Right ventricle myocardium inferior (tissue), 1 donor: Measurements from ENCODE around the gene MACROD2. TPM values are rescaled to one million over a fixed set of nuclear protein-coding genes. Genes with fewer than 3 reads are reported as not detected.
"Not testable (repeated sequence)": the region's sequence is repeated elsewhere in the genome, so short reads cannot be mapped to it uniquely, and the experiment has no call there.

Experiments used
- ATAC-seq: fragments of 200-7000 bp; cut with Tn5 transposase; one replicate; pipeline ENCODE4 v1.9.1; 2020; ENCODE audit warnings: mild to moderate bottlenecking, moderate library complexity
- DNase-seq: peaks from one replicate; pipeline ENCODE4 v3.0.0; 2021; ENCODE audit errors: missing footprints
- intact Hi-C: fragments of 100-400 bp; cut with DNase I; formaldehyde crosslinking; loops from one replicate; pipeline ENCODE4 v1.11.0; 2022
- total RNA-seq: library from RNA; stranded (reverse); fragmentation: NEBNext Ultra II Directional; extraction: Animal tissue kit (Norgen Biotek cat#: 25700); gene quantifications from one replicate; pipeline ENCODE4 v1.2.1, GENCODE V29; 2021
- donor health status: DM: no; HTN: yes; CAD: no; lungs with severe emphysema.

Gene MACROD2
- total RNA-seq, 1 donor from 2014 or later = 5.0 TPM

DNA sequence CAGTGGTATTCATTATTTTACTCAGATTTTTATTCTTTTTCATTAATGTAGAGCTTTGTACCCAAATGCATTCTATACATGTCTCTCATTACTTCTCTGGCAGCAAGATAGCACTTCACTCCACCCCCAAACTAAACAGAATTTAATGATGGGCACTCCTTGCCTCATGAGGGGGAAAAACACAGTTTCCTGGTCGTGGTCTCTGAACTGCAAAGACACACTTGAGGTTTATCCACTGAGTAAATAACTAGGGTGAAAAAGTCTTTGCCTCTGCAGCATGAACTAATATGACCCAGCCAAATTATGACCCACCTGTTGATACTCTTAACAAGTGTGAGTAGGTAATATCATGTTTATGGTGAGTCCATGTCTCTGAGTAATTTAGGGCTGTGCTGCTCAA, 1127.3 kb downstream of the MACROD2 start:
- DNase-seq (no peak), ATAC-seq (no peak)
- intact Hi-C loops = no loop called here

DNA sequence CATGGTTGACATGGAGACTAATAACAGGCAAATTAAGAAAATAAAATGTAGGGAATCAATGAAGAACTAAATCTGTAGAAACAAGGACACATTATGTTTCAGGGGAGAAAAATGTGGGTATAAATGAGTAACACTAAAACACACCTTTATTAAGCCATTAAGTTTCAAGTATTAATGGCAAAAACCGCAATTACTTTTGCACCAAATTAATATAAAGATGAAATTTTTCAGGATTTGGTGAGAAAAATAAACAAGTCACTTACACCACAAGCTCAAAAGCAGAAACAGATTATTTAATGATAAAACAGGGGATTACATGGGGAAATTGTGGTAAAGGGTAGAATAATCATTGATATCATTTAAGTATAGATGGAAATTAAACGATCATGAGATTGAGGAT, 1135.9 kb downstream of the MACROD2 start:
- no peak for ATAC-seq
- intact Hi-C loops = no loop called here
- no peak for DNase-seq

DNA sequence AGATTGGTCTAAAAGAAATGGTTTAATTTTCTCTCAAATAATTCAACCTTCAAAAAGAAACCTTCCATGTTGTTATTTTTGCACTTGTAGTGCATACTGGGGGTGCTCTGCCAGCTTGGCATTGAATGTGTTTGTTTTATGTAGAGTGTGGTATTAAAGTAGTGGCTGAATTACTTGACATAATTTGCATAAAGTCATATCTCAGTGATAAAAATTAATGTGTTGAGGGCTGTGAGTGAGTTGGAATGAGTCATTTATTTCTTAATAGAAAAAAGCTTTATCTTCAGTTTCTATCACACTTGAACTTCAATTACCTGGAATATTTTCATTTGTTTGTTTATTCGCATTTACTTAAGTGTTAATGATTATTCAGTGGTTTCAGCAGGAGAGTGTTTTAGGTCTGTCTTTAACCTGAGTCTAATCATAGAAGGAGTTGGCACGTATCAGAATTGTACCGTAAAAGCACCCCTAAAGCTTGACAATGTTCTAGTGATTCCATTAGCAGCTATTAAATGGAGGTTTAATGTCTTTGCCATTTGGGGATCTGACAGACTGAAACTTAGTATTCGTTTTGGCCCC, 1143.3 kb downstream of the MACROD2 start:
- intact Hi-C loops = no loop called here
- DNase-seq = no peak
- no peak for ATAC-seq

- intact Hi-C loops = no loop called here
- ATAC-seq = no peak
- DNase-seq = no peak
Observed at GRCh38 chr20:15139522-15139921, 1144.2 kb downstream of the MACROD2 start.

GRCh38 chr20:15140286-15140685, 1145.0 kb downstream of the MACROD2 start:
- DNase-seq (no peak), ATAC-seq (no peak)
- intact Hi-C loops = no loop called here

- ATAC-seq, DNase-seq, intact Hi-C loops: not testable (repeated sequence)
Observed at GRCh38 chr20:15140940-15141339, 1145.6 kb downstream of the MACROD2 start.

DNA sequence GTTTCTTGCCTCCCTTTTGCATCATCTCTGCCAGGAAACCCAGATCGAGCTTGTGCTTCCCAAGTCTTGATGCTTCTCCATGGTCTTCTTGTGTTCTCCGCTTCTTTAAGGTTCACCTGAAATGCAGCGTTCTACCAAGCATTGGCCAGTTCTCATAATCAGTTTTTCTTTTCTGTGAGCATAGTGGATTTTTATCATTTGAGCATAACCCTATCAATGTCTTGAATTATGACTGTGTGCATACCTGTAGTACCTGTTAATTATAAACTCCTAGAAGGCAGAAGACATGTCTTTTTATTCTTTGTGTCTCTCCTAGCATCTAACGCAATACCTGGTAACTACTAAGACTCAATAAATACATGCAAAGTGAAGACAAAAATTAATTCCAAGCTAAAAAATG, 1146.5 kb downstream of the MACROD2 start:
- DNase-seq = no peak
- no peak for ATAC-seq
- intact Hi-C loops = no loop called here

GRCh38 chr20:15143478-15143877, 1148.2 kb downstream of the MACROD2 start:
- no peak for ATAC-seq
- intact Hi-C loops = no loop called here
- no peak for DNase-seq

GRCh38 chr20:15144916-15145315, 1149.6 kb downstream of the MACROD2 start:
- DNase-seq = no peak
- intact Hi-C loops = no loop called here
- ATAC-seq = no peak

GRCh38 chr20:15146948-15147347, 1151.6 kb downstream of the MACROD2 start:
- DNase-seq = no peak
- ATAC-seq = no peak
- intact Hi-C loops = no loop called here

GRCh38 chr20:15154070-15154469, 1158.8 kb downstream of the MACROD2 start:
- ATAC-seq (no peak), DNase-seq (no peak)
- intact Hi-C loops = no loop called here

- ATAC-seq (no peak), DNase-seq (no peak)
- intact Hi-C loops = no loop called here
Observed at GRCh38 chr20:15155848-15156401, 1160.6 kb downstream of the MACROD2 start.

DNA sequence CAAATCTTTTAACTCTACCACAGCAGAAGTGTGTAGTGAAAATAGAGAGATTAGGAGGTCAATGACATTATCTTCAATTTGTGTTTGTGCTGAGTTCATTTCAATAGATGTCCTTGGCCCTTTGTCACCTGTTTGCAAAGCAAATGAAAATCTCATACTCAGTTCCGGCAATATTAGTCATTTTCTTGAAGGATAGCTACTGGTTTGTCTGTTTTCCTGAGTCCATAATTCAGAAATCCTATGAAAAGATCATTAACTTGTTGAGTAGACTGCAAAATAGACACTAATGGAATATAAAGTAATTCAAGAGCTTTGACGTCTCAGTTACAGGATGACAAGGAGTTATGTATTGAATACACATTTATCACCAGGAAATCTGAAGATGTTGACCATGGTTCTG, 1163.2 kb downstream of the MACROD2 start:
- intact Hi-C loops = no loop called here
- no peak for DNase-seq
- ATAC-seq = no peak

- ATAC-seq = no peak
- intact Hi-C loops = no loop called here
- no peak for DNase-seq
Observed at GRCh38 chr20:15162079-15162647, 1166.8 kb downstream of the MACROD2 start.

GRCh38 chr20:15163632-15164031, 1168.3 kb downstream of the MACROD2 start:
- DNase-seq (no peak), ATAC-seq (no peak)
- intact Hi-C loops = no loop called here

GRCh38 chr20:15164726-15165125, 1169.4 kb downstream of the MACROD2 start:
- no peak for ATAC-seq
- no peak for DNase-seq
- intact Hi-C loops = no loop called here

GRCh38 chr20:15166744-15167143, 1171.4 kb downstream of the MACROD2 start:
- DNase-seq (no peak), ATAC-seq (no peak)
- intact Hi-C loops = no loop called here

DNA sequence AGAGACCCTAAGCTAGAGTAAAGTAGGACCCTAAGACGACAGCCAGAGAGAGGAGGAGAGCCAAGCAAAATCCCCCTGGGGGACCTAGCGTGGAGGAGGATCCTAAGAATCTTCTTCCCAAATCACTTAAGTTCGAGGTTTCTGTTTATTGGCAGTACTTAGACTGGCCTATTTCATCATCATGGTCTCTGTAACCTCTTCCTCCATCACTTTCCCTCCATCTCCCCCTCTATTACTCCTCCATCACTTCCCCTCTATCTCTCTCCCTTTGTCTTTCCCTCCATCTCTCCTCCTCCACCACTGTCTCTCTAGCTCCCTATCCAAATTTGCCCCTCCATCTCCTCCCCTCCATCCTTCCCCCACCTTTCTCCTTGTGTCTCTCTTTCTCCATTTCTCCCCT, 1175.7 kb downstream of the MACROD2 start:
- intact Hi-C loops = no loop called here
- no peak for DNase-seq
- no peak for ATAC-seq

- DNase-seq (no peak), ATAC-seq (no peak)
- intact Hi-C loops = no loop called here
Observed at GRCh38 chr20:15176929-15177328, 1181.6 kb downstream of the MACROD2 start.

DNA sequence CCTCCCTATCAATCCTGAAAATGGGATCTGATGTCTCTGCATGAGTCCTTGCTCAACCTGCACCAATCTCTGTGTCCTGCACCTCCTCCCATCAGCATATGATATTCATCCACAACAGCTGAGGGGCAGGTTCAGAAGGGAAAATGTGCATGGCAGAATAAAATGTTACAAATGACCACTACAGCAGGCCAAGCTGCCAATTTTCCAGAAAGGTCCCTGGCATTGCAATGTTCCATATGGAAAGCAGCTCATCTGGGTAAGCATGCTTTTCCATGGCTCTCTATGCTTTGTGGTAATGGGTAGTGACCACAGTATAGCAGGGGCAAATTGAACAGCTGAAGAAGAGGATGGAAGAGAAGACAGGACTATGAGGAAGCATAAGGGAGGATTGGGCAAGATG, 1183.3 kb downstream of the MACROD2 start:
- ATAC-seq (no peak), DNase-seq (no peak)
- intact Hi-C loops = no loop called here

- intact Hi-C loops = no loop called here
- ATAC-seq = no peak
- no peak for DNase-seq
Observed at GRCh38 chr20:15179381-15179780, 1184.1 kb downstream of the MACROD2 start.
